Measurements from ENCODE around the gene FMO3. TPM values are rescaled to one million over a fixed set of nuclear protein-coding genes. Genes with fewer than 3 reads are reported as not detected.

Gene FMO3
- total RNA-seq, 1 donor from 2014 or later = not detected

GRCh38 chr1:171128463-171128862 lies 37.8 kb downstream of the FMO3 start:
- H3K27me3 Mint-ChIP-seq = no peaks in the 10 kb centered on the region
- no peak overlapping the region for H3K27ac Mint-ChIP-seq
- DNase-seq (ENCODE audit: low spot score, unreplicated experiment) = no peak
- no peak for TF ChIP-seq CTCF (IDR thresholded peaks at IDR 0.05; ENCODE audit: unreplicated experiment)
- no peak overlapping the region for H3K4me3 Mint-ChIP-seq (ENCODE audit: low read depth)
- H3K9me3 Mint-ChIP-seq (ENCODE audit: low read depth) = peaks cover 20% of the 10 kb centered on the region
- H3K4me1 Mint-ChIP-seq (ENCODE audit: low read depth) = peaks cover 5% of the 10 kb centered on the region
- H3K36me3 Mint-ChIP-seq (ENCODE audit: insufficient read depth) = peaks cover 1% of the 10 kb centered on the region

- no peak overlapping the region for H3K27ac Mint-ChIP-seq
- H3K4me3 Mint-ChIP-seq (ENCODE audit: low read depth) = no peak overlapping the region
- no peak for DNase-seq (ENCODE audit: low spot score, unreplicated experiment)
- H3K27me3 Mint-ChIP-seq = no peaks in the 10 kb centered on the region
- H3K4me1 Mint-ChIP-seq (ENCODE audit: low read depth) = peaks cover 18% of the 10 kb centered on the region
- peaks cover 8% of the 10 kb centered on the region for H3K9me3 Mint-ChIP-seq (ENCODE audit: low read depth)
- no peak for TF ChIP-seq CTCF (IDR thresholded peaks at IDR 0.05; ENCODE audit: unreplicated experiment)
- H3K36me3 Mint-ChIP-seq (ENCODE audit: insufficient read depth) = peaks cover 1% of the 10 kb centered on the region
These were observed 43.7 kb downstream of the FMO3 start for GRCh38 chr1:171134204-171134923.

GRCh38 chr1:171137580-171137979 lies 46.9 kb downstream of the FMO3 start:
- Mint-ChIP-seq H3K27me3 (no peaks in the 10 kb centered on the region), H3K4me1 (ENCODE audit: low read depth) (peaks cover 33% of the 10 kb centered on the region), H3K36me3 (ENCODE audit: insufficient read depth) (no peaks in the 10 kb centered on the region), H3K27ac (peak overlapping the region; percentile 17), H3K4me3 (ENCODE audit: low read depth) (no peak overlapping the region), H3K9me3 (ENCODE audit: low read depth) (no peaks in the 10 kb centered on the region)
- no peak for DNase-seq (ENCODE audit: low spot score, unreplicated experiment)
- no peak for TF ChIP-seq CTCF (IDR thresholded peaks at IDR 0.05; ENCODE audit: unreplicated experiment)

- TF ChIP-seq CTCF (IDR thresholded peaks at IDR 0.05; ENCODE audit: unreplicated experiment) = no peak
- Mint-ChIP-seq H3K36me3 (ENCODE audit: insufficient read depth) (no peaks in the 10 kb centered on the region), H3K27ac (no peak overlapping the region), H3K4me1 (ENCODE audit: low read depth) (peaks cover 39% of the 10 kb centered on the region), H3K4me3 (ENCODE audit: low read depth) (no peak overlapping the region), H3K27me3 (no peaks in the 10 kb centered on the region), H3K9me3 (ENCODE audit: low read depth) (no peaks in the 10 kb centered on the region)
- no peak for DNase-seq (ENCODE audit: low spot score, unreplicated experiment)
These were observed 48.3 kb downstream of the FMO3 start for GRCh38 chr1:171138980-171139379.

- no peaks in the 10 kb centered on the region for H3K27me3 Mint-ChIP-seq
- peaks cover 47% of the 10 kb centered on the region for H3K4me1 Mint-ChIP-seq (ENCODE audit: low read depth)
- no peak for TF ChIP-seq CTCF (IDR thresholded peaks at IDR 0.05; ENCODE audit: unreplicated experiment)
- no peak overlapping the region for H3K4me3 Mint-ChIP-seq (ENCODE audit: low read depth)
- H3K36me3 Mint-ChIP-seq (ENCODE audit: insufficient read depth) = no peaks in the 10 kb centered on the region
- H3K9me3 Mint-ChIP-seq (ENCODE audit: low read depth) = no peaks in the 10 kb centered on the region
- no peak overlapping the region for H3K27ac Mint-ChIP-seq
- DNase-seq (ENCODE audit: low spot score, unreplicated experiment) = no peak
These were observed 49.2 kb downstream of the FMO3 start for GRCh38 chr1:171139890-171140289.
